PC-9 (cell line): ENCODE measurements around the gene ZFAND4. TPM values are rescaled to one million over a fixed set of nuclear protein-coding genes. Genes with fewer than 3 reads are reported as not detected.

Experiments used
- BruUV-seq: library from RNA; stranded (reverse); fragments of 400-500 nt; replicated peaks from 2 replicates; lab custom pipeline; 2021; lab: Mats Ljungman, UMichigan
- CTCF ChIA-PET: fragments of 300-600 bp; sonication (Branson Sonifier 250); formaldehyde crosslinking; loops from one replicate; lab custom pipeline; 2022; ENCODE audit warnings: antibody characterized with exemption; lab: Charles Lee
- POLR2A ChIA-PET: fragments of 300-600 bp; sonication (Branson Sonifier 250); formaldehyde crosslinking; loops from one replicate; lab custom pipeline; 2022; ENCODE audit warnings: antibody characterized with exemption; ENCODE audit not compliant: unreplicated experiment; lab: Charles Lee
- DNase-seq, 2 experiments: peaks; one replicate each; pipeline versions ENCODE4 v3.0.0 to v3.0.0-alpha.2; 2015 to 2022; ENCODE audit warnings: mixed read lengths in 1 of 2
- H2AFZ ChIP-seq: fragments of 200-600 bp; sonication (generic); 2 replicates; pipeline ENCODE4 v1.8.1; 2017; ENCODE audit warnings: antibody characterized with exemption
- H3F3A ChIP-seq: fragments of 200-600 bp; sonication (generic); 2 replicates; pipeline ENCODE4 v1.8.1; 2017; ENCODE audit warnings: antibody characterized with exemption, mild to moderate bottlenecking, low read depth; ENCODE audit not compliant: insufficient read depth
- H3K27ac ChIP-seq: fragments of 200-600 bp; sonication (generic); 2 replicates; pipeline ENCODE4 v1.6.1; 2016; ENCODE audit warnings: mixed run types
- H3K27me3 ChIP-seq: fragments of 200-600 bp; sonication (generic); 2 replicates; pipeline ENCODE4 v1.6.1; 2016; ENCODE audit warnings: low read depth, mixed run types; ENCODE audit not compliant: insufficient read depth
- H3K36me3 ChIP-seq: fragments of 200-600 bp; sonication (generic); 2 replicates; pipeline ENCODE4 v1.6.1; 2016; ENCODE audit warnings: low read depth, mixed run types
- H3K4me1 ChIP-seq: fragments of 200-600 bp; sonication (generic); replicated peaks from 2 replicates; pipeline ENCODE4 v1.6.1; 2016; ENCODE audit warnings: mixed run types; ENCODE audit not compliant: insufficient read depth
- H3K4me2 ChIP-seq: fragments of 200-600 bp; sonication (generic); 2 replicates; pipeline ENCODE4 v1.6.1; 2017; ENCODE audit warnings: mixed run types
- H3K4me3 ChIP-seq: fragments of 200-600 bp; sonication (generic); 2 replicates; pipeline ENCODE4 v1.6.1; 2016; ENCODE audit warnings: mixed run types
- H3K79me2 ChIP-seq: fragments of 200-600 bp; sonication (generic); 2 replicates; pipeline ENCODE4 v1.6.1; 2017; ENCODE audit warnings: low read depth, mixed run types
- H3K9me2 ChIP-seq: fragments of 200-600 bp; sonication (generic); 2 replicates; pipeline ENCODE4 v1.8.1; 2017; ENCODE audit warnings: mild to moderate bottlenecking; ENCODE audit not compliant: insufficient read depth
- H3K9me3 ChIP-seq: fragments of 200-600 bp; sonication (generic); 2 replicates; pipeline ENCODE4 v1.8.1; 2016; ENCODE audit warnings: low read depth; ENCODE audit not compliant: insufficient read depth
- H4K20me1 ChIP-seq: fragments of 200-600 bp; sonication (generic); 2 replicates; pipeline ENCODE4 v1.8.1; 2017; ENCODE audit not compliant: insufficient read depth
- CTCF ChIP-seq: fragments of 200-600 bp; sonication (generic); conservative IDR thresholded peaks from 2 replicates; pipeline ENCODE4 v1.6.1; 2017; ENCODE audit warnings: mixed run types, antibody characterized with exemption, mild to moderate bottlenecking, moderate library complexity
- EZH2 ChIP-seq: fragments of 200-600 bp; sonication (generic); IDR thresholded peaks from 2 replicates; pipeline ENCODE4 v1.8.0; 2017; ENCODE audit warnings: antibody characterized with exemption, low read depth
- intact Hi-C: fragments of 100-400 bp; cut with micrococcal nuclease; formaldehyde crosslinking; loops from one replicate; pipeline ENCODE4 v1.10.0; 2022; ENCODE audit not compliant: unreplicated experiment
- total RNA-seq: library from RNA; stranded (reverse); gene quantifications from 2 replicates; pipeline ENCODE4 v1.2.3, GENCODE V29; 2021

Gene ZFAND4
- total RNA-seq, 1 experiment from 2014 or later, result 4.4 TPM

GRCh38 chr10:45647118-45647517 lies 25.5 kb downstream of the ZFAND4 start:
- Histone ChIP-seq H4K20me1 (no peaks in the 10 kb centered on the region), H3K36me3 (no peaks in the 10 kb centered on the region), H3K9me2 (no peaks in the 10 kb centered on the region), H3K4me1 (no peaks in the 10 kb centered on the region), H2AFZ (no peak overlapping the region), H3K27ac (no peak overlapping the region), H3K4me2 (no peak overlapping the region), H3K27me3 (no peaks in the 10 kb centered on the region), H3K79me2 (no peaks in the 10 kb centered on the region), H3K4me3 (no peak overlapping the region), H3K9me3 (no peaks in the 10 kb centered on the region), H3F3A (no peaks in the 10 kb centered on the region)
- intact Hi-C loops, result no loop called here
- DNase-seq, result no peak
- TF ChIP-seq EZH2, result no peak
- no peak for TF ChIP-seq CTCF
- BruUV-seq, result no TSS peak
- ChIA-PET POLR2A (no interaction called here), CTCF (no interaction called here)

GRCh38 chr10:45646384-45647050 lies 26.1 kb downstream of the ZFAND4 start:
- Histone ChIP-seq H3F3A (no peaks in the 10 kb centered on the region), H3K9me3 (no peaks in the 10 kb centered on the region), H3K4me1 (no peaks in the 10 kb centered on the region), H3K36me3 (no peaks in the 10 kb centered on the region), H3K79me2 (no peaks in the 10 kb centered on the region), H3K4me3 (no peak overlapping the region), H2AFZ (no peak overlapping the region), H3K9me2 (no peaks in the 10 kb centered on the region), H3K4me2 (no peak overlapping the region), H3K27ac (no peak overlapping the region), H3K27me3 (no peaks in the 10 kb centered on the region), H4K20me1 (no peaks in the 10 kb centered on the region)
- BruUV-seq, result no TSS peak
- ChIA-PET CTCF (no interaction called here), POLR2A (no interaction called here)
- intact Hi-C loops, result no loop called here
- TF ChIP-seq EZH2, result no peak
- DNase-seq, result no peak

GRCh38 chr10:45644527-45644926 lies 28.0 kb downstream of the ZFAND4 start:
- H3K4me2 ChIP-seq, result no peak overlapping the region
- H3K4me1 ChIP-seq, result no peaks in the 10 kb centered on the region
- no peaks in the 10 kb centered on the region for H3K36me3 ChIP-seq
- no peak overlapping the region for H3K27ac ChIP-seq
- H4K20me1 ChIP-seq, result no peaks in the 10 kb centered on the region
- intact Hi-C loops, result no loop called here
- TF ChIP-seq EZH2, result no peak
- no peak for TF ChIP-seq CTCF
- DNase-seq, result no peak
- H3K27me3 ChIP-seq, result no peaks in the 10 kb centered on the region
- H3K9me2 ChIP-seq, result no peaks in the 10 kb centered on the region
- H3K4me3 ChIP-seq, result no peak overlapping the region
- no peaks in the 10 kb centered on the region for H3K9me3 ChIP-seq
- H2AFZ ChIP-seq, result no peak overlapping the region
- POLR2A ChIA-PET, result no interaction called here
- no peaks in the 10 kb centered on the region for H3F3A ChIP-seq
- CTCF ChIA-PET, result no interaction called here
- H3K79me2 ChIP-seq, result no peaks in the 10 kb centered on the region
- no TSS peak for BruUV-seq

GRCh38 chr10:45640941-45641340 lies 31.6 kb downstream of the ZFAND4 start:
- H3K9me3 ChIP-seq, result no peaks in the 10 kb centered on the region
- DNase-seq, result no peak
- H3K4me2 ChIP-seq, result no peak overlapping the region
- intact Hi-C loops, result no loop called here
- TF ChIP-seq EZH2 (no peak), CTCF (no peak)
- CTCF ChIA-PET, result no interaction called here
- no peak overlapping the region for H3K4me3 ChIP-seq
- no peaks in the 10 kb centered on the region for H3K4me1 ChIP-seq
- H3F3A ChIP-seq, result no peaks in the 10 kb centered on the region
- BruUV-seq, result no TSS peak
- H3K36me3 ChIP-seq, result no peaks in the 10 kb centered on the region
- POLR2A ChIA-PET, result no interaction called here
- H4K20me1 ChIP-seq, result no peaks in the 10 kb centered on the region
- H2AFZ ChIP-seq, result no peak overlapping the region
- H3K27ac ChIP-seq, result no peak overlapping the region
- H3K9me2 ChIP-seq, result no peaks in the 10 kb centered on the region
- no peaks in the 10 kb centered on the region for H3K27me3 ChIP-seq
- no peaks in the 10 kb centered on the region for H3K79me2 ChIP-seq
